CD4-positive, CD25-positive, alpha-beta regulatory T cell (primary cell): Measurements from ENCODE around the gene SORL1. TPM values are rescaled to one million over a fixed set of nuclear protein-coding genes. Genes with fewer than 3 reads are reported as not detected.
A peak's percentile ranks its signal among the peaks of the same experiment; 100 is the strongest.

Source experiments
- ATAC-seq, 2 donors: fragments of 150-1000 bp; cut with Tn5 transposase; one replicate each; pipeline ENCODE4 v1.10.0; 2021; ENCODE audit warnings: low read depth in 2 of 2, moderate number of reproducible peaks in 2 of 2, moderate library complexity in 1 of 2
- DNase-seq, 3 donors: peaks; one replicate each; pipeline versions ENCODE4 v3.0.0 to v3.0.0-alpha.2; 2012 to 2022; ENCODE audit warnings: mixed read lengths in 1 of 3
- H3K27ac ChIP-seq: one replicate; pipeline ENCODE4 v1.7.0; 2013; ENCODE audit warnings: mild to moderate bottlenecking, low read length; ENCODE audit not compliant: insufficient read depth, poor library complexity, severe bottlenecking
- H3K27me3 ChIP-seq: one replicate; pipeline ENCODE4 v1.7.0; 2013; ENCODE audit warnings: low read length; ENCODE audit not compliant: control insufficient read depth, insufficient read depth
- H3K36me3 ChIP-seq: one replicate; pipeline ENCODE4 v1.7.0; 2013; ENCODE audit warnings: mild to moderate bottlenecking, low read length, moderate library complexity; ENCODE audit not compliant: control insufficient read depth, insufficient read depth
- H3K4me1 ChIP-seq: 2 replicates; pipeline ENCODE4 v1.7.0; 2013; ENCODE audit warnings: mild to moderate bottlenecking, low read length; ENCODE audit not compliant: insufficient read depth, control insufficient read depth, poor library complexity, severe bottlenecking
- H3K4me3 ChIP-seq: one replicate; pipeline ENCODE4 v1.7.0; 2013; ENCODE audit warnings: low read depth, mild to moderate bottlenecking, low read length, moderate library complexity
- H3K9me3 ChIP-seq, 2 experiments: 1 replicate in 1 of 2; 2 replicates in 1 of 2; pipeline ENCODE4 v1.7.0; 2013; ENCODE audit warnings: low read length in 2 of 2, mild to moderate bottlenecking in 1 of 2, moderate library complexity in 1 of 2; ENCODE audit not compliant: control insufficient read depth in 2 of 2
- H3K27ac Mint-ChIP-seq, 3 donors: one replicate each; pipeline ENCODE4 v1.8.0; 2020 to 2022; ENCODE audit warnings: mild to moderate bottlenecking in 3 of 3, mixed read lengths in 3 of 3, moderate library complexity in 2 of 3
- H3K27me3 Mint-ChIP-seq: one replicate; pipeline ENCODE4 v1.8.0; 2022; ENCODE audit warnings: mild to moderate bottlenecking, mixed read lengths
- H3K36me3 Mint-ChIP-seq: one replicate; pipeline ENCODE4 v1.8.0; 2020; ENCODE audit warnings: mixed read lengths
- H3K4me1 Mint-ChIP-seq, 4 donors: one replicate each; pipeline ENCODE4 v1.8.0; 2020 to 2022; ENCODE audit warnings: mixed read lengths in 4 of 4, mild to moderate bottlenecking in 1 of 4
- H3K4me3 Mint-ChIP-seq, 4 donors: one replicate each; pipeline ENCODE4 v1.8.0; 2020 to 2022; ENCODE audit warnings: mild to moderate bottlenecking in 4 of 4, mixed read lengths in 4 of 4, moderate library complexity in 3 of 4
- H3K9me3 Mint-ChIP-seq, 7 donors: one replicate each; pipeline ENCODE4 v1.8.0; 2020 to 2022; ENCODE audit warnings: mixed read lengths in 7 of 7, mild to moderate bottlenecking in 3 of 7, moderate library complexity in 2 of 7
- polyA plus RNA-seq, 4 donors: library from polyadenylated mRNA; unstranded; fragments of 300-500 nt; fragmentation: Illumina TruSeq; gene quantifications; one replicate each; pipeline ENCODE4 v1.2.3, GENCODE V29; 2021
- total RNA-seq: library from RNA; stranded (reverse); gene quantifications from one replicate; pipeline ENCODE4 v1.2.3, GENCODE V29; 2022

The SORL1 gene
- total and polyA plus RNA-seq, 5 donors from 2014 or later = 143 to 441 (median 168) TPM

GRCh38 chr11:121441521-121441920 lies 10.6 kb upstream of the SORL1 start:
- H3K36me3 Mint-ChIP-seq = peaks cover 41% of the 10 kb centered on the region
- H3K9me3 Mint-ChIP-seq = no peaks in the 10 kb centered on the region
- no peaks in the 10 kb centered on the region for H3K4me1 ChIP-seq
- H3K9me3 ChIP-seq = no peaks in the 10 kb centered on the region
- H3K4me3 Mint-ChIP-seq = no peak overlapping the region
- peaks cover 13 to 47% (median 17%) of the 10 kb centered on the region in 4 donors for H3K4me1 Mint-ChIP-seq
- DNase-seq (no peak), ATAC-seq (no peak)
- no peaks in the 10 kb centered on the region for H3K27me3 ChIP-seq
- H3K36me3 ChIP-seq = peaks cover 18% of the 10 kb centered on the region
- H3K27me3 Mint-ChIP-seq = no peaks in the 10 kb centered on the region
- H3K27ac ChIP-seq = no peak overlapping the region
- peak overlapping the region in 1 of 3 donors; percentile 47 for H3K27ac Mint-ChIP-seq
- no peak overlapping the region for H3K4me3 ChIP-seq

DNA sequence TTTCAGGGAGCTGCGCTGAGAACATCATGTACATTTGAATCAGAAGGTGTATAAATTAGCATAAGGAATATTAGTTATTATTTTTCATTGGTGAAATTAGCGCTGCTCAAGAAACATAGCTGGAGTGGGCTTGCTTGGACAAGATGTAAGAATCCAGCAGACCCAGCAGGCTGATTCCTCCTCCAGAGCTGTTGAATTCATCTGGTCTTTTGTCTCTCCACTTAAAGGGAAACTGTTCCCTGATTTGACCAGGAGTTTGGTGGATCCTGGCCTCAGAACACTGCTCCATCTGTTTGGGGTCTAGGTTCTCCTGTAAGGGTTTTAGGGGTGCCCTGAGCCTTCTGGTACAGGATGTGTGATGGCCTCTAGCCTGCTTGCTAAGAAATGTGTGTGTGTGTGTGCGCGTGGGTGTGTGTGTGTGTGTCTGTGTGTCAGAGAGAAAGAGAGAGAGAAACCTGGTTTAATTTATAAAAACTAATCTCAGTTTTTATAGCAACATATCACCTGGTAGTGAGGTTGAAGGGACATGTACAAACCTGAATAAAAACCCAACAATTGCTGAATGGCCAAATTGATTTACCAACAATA lies 8.3 kb upstream of the SORL1 start:
- Histone ChIP-seq H3K36me3 (peaks cover 18% of the 10 kb centered on the region), H3K27ac (no peak overlapping the region), H3K9me3 (no peaks in the 10 kb centered on the region), H3K4me3 (no peak overlapping the region), H3K4me1 (peaks cover 13% of the 10 kb centered on the region), H3K27me3 (no peaks in the 10 kb centered on the region)
- ATAC-seq (no peak), DNase-seq (no peak)
- peak overlapping the region; percentile 63 to 96 (median 82) for H3K27ac Mint-ChIP-seq
- H3K4me1 Mint-ChIP-seq = peaks cover 23 to 55% (median 26%) of the 10 kb centered on the region in 4 donors
- no peaks in the 10 kb centered on the region for H3K9me3 Mint-ChIP-seq
- H3K4me3 Mint-ChIP-seq = no peak overlapping the region
- H3K27me3 Mint-ChIP-seq = no peaks in the 10 kb centered on the region
- peaks cover 55% of the 10 kb centered on the region for H3K36me3 Mint-ChIP-seq

- H3K9me3 ChIP-seq = no peaks in the 10 kb centered on the region
- Mint-ChIP-seq H3K9me3 (no peaks in the 10 kb centered on the region), H3K4me3 (no peak overlapping the region), H3K27me3 (no peaks in the 10 kb centered on the region), H3K36me3 (peaks cover 51% of the 10 kb centered on the region), H3K4me1 (peaks cover 23 to 59% (median 34%) of the 10 kb centered on the region in 4 donors), H3K27ac (peak overlapping the region; percentile 49 to 96 (median 84))
- no peak overlapping the region for H3K4me3 ChIP-seq
- H3K27me3 ChIP-seq = no peaks in the 10 kb centered on the region
- peaks cover 21% of the 10 kb centered on the region for H3K4me1 ChIP-seq
- ATAC-seq (no peak), DNase-seq (no peak)
- no peak overlapping the region for H3K27ac ChIP-seq
- peaks cover 18% of the 10 kb centered on the region for H3K36me3 ChIP-seq
These were observed 7.6 kb upstream of the SORL1 start for GRCh38 chr11:121444526-121444925.

DNA sequence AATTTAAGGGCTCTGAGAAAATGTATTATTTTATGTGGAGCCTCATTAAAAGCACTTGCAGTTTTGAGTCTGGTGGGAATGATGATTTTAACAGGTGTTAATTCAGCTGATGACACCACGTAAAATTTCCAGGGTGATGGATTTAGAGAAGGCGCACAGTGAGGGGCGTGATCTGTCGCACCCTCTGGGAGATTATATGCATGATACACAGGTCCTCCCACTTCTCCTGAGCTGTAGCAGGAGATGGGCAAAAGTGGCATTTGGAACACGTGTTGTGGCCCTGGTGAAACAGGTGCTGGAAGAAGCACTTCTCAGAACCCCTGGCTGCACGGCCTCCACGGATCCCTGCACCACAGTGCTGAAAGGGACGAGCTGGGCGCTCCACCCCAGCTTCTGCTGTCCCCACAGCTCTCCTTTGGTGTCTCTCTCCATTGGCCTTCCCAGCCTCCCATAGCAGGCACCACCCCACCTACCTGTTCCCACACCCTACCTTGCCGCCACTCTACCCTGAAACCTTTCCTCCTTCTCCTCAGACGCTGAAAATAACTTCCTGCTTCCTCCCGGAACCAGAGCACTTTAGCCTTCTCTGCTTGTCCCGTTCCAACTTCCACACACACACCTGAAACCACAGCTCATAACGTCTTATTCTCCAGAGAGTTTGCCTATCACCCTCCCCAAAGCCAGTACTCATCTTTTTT lies 6.9 kb upstream of the SORL1 start:
- DNase-seq (no peak), ATAC-seq (no peak)
- H3K27me3 Mint-ChIP-seq = no peaks in the 10 kb centered on the region
- peaks cover 23 to 66% (median 41%) of the 10 kb centered on the region in 4 donors for H3K4me1 Mint-ChIP-seq
- Histone ChIP-seq H3K36me3 (peaks cover 18% of the 10 kb centered on the region), H3K9me3 (no peaks in the 10 kb centered on the region), H3K27ac (no peak overlapping the region), H3K27me3 (no peaks in the 10 kb centered on the region), H3K4me1 (peaks cover 28% of the 10 kb centered on the region), H3K4me3 (no peak overlapping the region)
- peak overlapping the region; percentile 91 to 97 (median 96) for H3K27ac Mint-ChIP-seq
- H3K4me3 Mint-ChIP-seq = peak overlapping the region in 3 of 4 donors; percentile 4 to 54 (median 12)
- peaks cover 48% of the 10 kb centered on the region for H3K36me3 Mint-ChIP-seq
- no peaks in the 10 kb centered on the region for H3K9me3 Mint-ChIP-seq

- Histone ChIP-seq H3K27me3 (no peaks in the 10 kb centered on the region), H3K36me3 (peaks cover 18% of the 10 kb centered on the region), H3K4me1 (peaks cover 39% of the 10 kb centered on the region), H3K4me3 (no peak overlapping the region), H3K27ac (no peak overlapping the region), H3K9me3 (no peaks in the 10 kb centered on the region)
- Mint-ChIP-seq H3K27ac (peak overlapping the region; percentile 71 to 97 (median 96)), H3K36me3 (peaks cover 49% of the 10 kb centered on the region), H3K9me3 (no peaks in the 10 kb centered on the region), H3K4me3 (peak overlapping the region in 2 of 4 donors; percentile 42 to 44), H3K27me3 (no peaks in the 10 kb centered on the region), H3K4me1 (peaks cover 24 to 73% (median 49%) of the 10 kb centered on the region in 4 donors)
- ATAC-seq = no peak
- DNase-seq = no peak
These were observed 5.4 kb upstream of the SORL1 start for GRCh38 chr11:121446752-121447156.

DNA sequence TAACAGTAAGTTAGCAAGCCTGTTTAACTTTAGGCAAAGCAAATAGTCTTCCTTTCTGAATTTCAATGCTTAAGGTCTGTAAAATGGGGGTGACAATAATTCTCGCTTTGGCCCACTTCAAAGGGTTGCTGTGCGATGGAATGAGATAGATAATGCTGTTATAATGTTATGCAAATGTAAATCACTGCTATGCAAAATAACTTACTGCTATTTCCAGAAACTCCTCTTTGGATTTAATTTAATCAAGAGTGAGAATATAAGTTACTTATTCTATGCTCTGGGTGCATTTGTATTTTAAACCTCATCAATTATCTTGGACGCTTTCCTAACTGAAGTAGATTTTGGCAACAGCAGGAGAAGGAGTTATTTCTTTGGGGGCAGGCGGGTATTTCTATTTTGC lies 4.1 kb upstream of the SORL1 start:
- peaks cover 24 to 77% (median 52%) of the 10 kb centered on the region in 4 donors for H3K4me1 Mint-ChIP-seq
- Histone ChIP-seq H3K27me3 (no peaks in the 10 kb centered on the region), H3K9me3 (no peaks in the 10 kb centered on the region), H3K4me3 (peak overlapping the region; percentile 80), H3K27ac (peak overlapping the region; percentile 77), H3K4me1 (peaks cover 39% of the 10 kb centered on the region), H3K36me3 (peaks cover 18% of the 10 kb centered on the region)
- no peak for DNase-seq
- peak overlapping the region; percentile 96 to 100 (median 96) for H3K27ac Mint-ChIP-seq
- H3K9me3 Mint-ChIP-seq = peaks cover 0 to 4% (median 0%) of the 10 kb centered on the region in 7 donors
- peaks cover 49% of the 10 kb centered on the region for H3K36me3 Mint-ChIP-seq
- H3K4me3 Mint-ChIP-seq = peak overlapping the region; percentile 39 to 100 (median 82)
- H3K27me3 Mint-ChIP-seq = no peaks in the 10 kb centered on the region
- no peak for ATAC-seq

DNA sequence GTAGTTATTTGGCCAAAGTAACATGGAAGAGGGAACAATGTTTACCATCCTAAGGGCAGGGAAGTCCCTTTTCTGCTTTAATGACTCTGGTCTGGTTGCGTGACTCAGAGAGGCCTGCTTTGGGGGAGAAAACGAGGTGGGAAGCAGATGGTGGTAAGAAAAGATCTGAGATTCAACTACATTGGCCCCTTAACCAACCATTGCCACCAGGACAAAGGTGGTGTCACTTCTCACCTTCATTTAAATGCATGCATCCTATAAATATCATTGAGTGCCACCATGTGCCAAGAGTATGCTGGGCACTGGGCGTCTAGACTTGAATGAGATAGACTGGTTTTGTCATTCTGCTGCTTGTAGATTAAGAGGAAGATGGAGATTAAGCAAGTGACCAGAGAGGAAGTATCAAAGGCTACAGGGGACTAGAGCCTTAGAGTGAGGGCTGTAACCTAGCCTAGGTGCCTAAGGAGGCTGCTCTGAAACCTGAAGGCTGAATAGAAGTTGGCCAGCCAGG lies 3.6 kb upstream of the SORL1 start:
- Histone ChIP-seq H3K27me3 (no peaks in the 10 kb centered on the region), H3K27ac (peak overlapping the region; percentile 77), H3K36me3 (peaks cover 17% of the 10 kb centered on the region), H3K4me1 (peaks cover 43% of the 10 kb centered on the region), H3K9me3 (no peaks in the 10 kb centered on the region), H3K4me3 (peak overlapping the region; percentile 80)
- no peaks in the 10 kb centered on the region for H3K27me3 Mint-ChIP-seq
- DNase-seq = no peak
- H3K4me1 Mint-ChIP-seq = peaks cover 24 to 77% (median 53%) of the 10 kb centered on the region in 4 donors
- H3K36me3 Mint-ChIP-seq = peaks cover 49% of the 10 kb centered on the region
- peak overlapping the region; percentile 76 to 100 (median 94) for H3K4me3 Mint-ChIP-seq
- peak overlapping the region; percentile 96 to 100 (median 96) for H3K27ac Mint-ChIP-seq
- no peak for ATAC-seq
- peaks cover 0 to 4% (median 0%) of the 10 kb centered on the region in 7 donors for H3K9me3 Mint-ChIP-seq
